Suprapubic skin (tissue), 4 donors: ENCODE results near the gene FBN1. TPM values are rescaled to one million over a fixed set of nuclear protein-coding genes. Genes with fewer than 3 reads are reported as not detected.

ENCODE experiments used
- DNase-seq, 2 donors: peaks; one replicate each; pipeline ENCODE4 v3.0.0-alpha.2; 2019; ENCODE audit warnings: low spot score in 2 of 2
- H3K27ac ChIP-seq: fragments of 200-600 bp; sonication (generic); one replicate; pipeline ENCODE4 v1.5.1; 2019
- H3K27me3 ChIP-seq: fragments of 200-600 bp; sonication (generic); one replicate; pipeline ENCODE4 v1.5.1; 2019
- H3K36me3 ChIP-seq: fragments of 200-600 bp; sonication (generic); one replicate; pipeline ENCODE4 v1.5.1; 2019
- H3K4me1 ChIP-seq: fragments of 200-600 bp; sonication (generic); one replicate; pipeline ENCODE4 v1.5.1; 2019
- H3K4me3 ChIP-seq: fragments of 200-600 bp; sonication (generic); one replicate; pipeline ENCODE4 v1.5.1; 2019; ENCODE audit warnings: mild to moderate bottlenecking
- H3K9me3 ChIP-seq: fragments of 200-600 bp; sonication (generic); one replicate; pipeline ENCODE4 v1.5.1; 2019
- EP300 ChIP-seq: sonication (generic); formaldehyde crosslinking; IDR thresholded peaks from one replicate; pipeline ENCODE4 v1.6.1; 2017; ENCODE audit warnings: antibody characterized with exemption
- POLR2A ChIP-seq, 2 donors: fragments of 450-650 bp; IDR thresholded peaks; one replicate each; pipeline ENCODE4 v1.6.1; 2017; ENCODE audit warnings: antibody characterized with exemption in 2 of 2, mild to moderate bottlenecking in 2 of 2, moderate library complexity in 2 of 2
- POLR2AphosphoS5 ChIP-seq, 3 donors: sonication (generic); formaldehyde crosslinking; IDR thresholded peaks; one replicate each; pipeline ENCODE4 v1.6.1; 2017; ENCODE audit warnings: antibody characterized with exemption in 3 of 3
- WGBS: methylation state at CpG from one replicate; pipeline ENCODE4 v1.1.5; 2018; 5-methylcytosine and 5-hydroxymethylcytosine counted together
- total RNA-seq, 4 donors: library from RNA; depleted of rRNA; stranded (reverse); fragments of >200 nt; gene quantifications; one replicate each; pipeline ENCODE4 v1.1.0, GENCODE V29; 2016
- TF ChIP-seq, protein P1 (sequence below), 2 donors: fragments of 200-600 bp in 1 of 2; fragments of 450-650 bp in 1 of 2; sonication (generic) in 1 of 2; IDR thresholded peaks; one replicate each; pipeline ENCODE4 v1.5.1; 2016 to 2019; ENCODE audit warnings: antibody characterized with exemption in 2 of 2, mild to moderate bottlenecking in 1 of 2, moderate library complexity in 1 of 2

FBN1 gene
- total RNA-seq, 4 donors from 2014 or later: 12.6 to 24.6 (median 21.0) TPM

DNA sequence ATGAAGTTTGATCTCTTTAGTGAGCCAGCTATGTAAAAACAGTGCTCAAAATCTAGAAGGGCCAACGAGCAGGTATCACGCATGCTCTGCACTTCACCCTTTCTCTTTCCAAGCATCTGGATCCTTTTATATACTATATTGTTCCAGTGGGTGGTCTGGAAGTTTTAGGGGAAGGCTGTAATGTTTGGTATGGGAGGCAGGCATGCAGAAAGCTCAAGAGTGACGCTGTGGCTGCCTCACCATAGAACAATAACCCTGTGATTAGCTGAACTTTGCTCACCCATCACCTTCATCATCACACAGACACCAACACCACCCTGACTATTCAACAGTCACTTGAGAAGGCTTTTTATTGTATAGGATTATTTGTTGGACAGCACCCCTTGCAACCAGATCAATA is 81.6 kb downstream of the FBN1 start:
- Histone ChIP-seq H3K27me3 (no peaks in the 10 kb centered on the region), H3K4me1 (peaks cover 22% of the 10 kb centered on the region), H3K36me3 (no peaks in the 10 kb centered on the region), H3K9me3 (no peaks in the 10 kb centered on the region), H3K27ac (no peak overlapping the region), H3K4me3 (no peak overlapping the region)
- DNase-seq: no peak
- TF ChIP-seq, protein P1, sequence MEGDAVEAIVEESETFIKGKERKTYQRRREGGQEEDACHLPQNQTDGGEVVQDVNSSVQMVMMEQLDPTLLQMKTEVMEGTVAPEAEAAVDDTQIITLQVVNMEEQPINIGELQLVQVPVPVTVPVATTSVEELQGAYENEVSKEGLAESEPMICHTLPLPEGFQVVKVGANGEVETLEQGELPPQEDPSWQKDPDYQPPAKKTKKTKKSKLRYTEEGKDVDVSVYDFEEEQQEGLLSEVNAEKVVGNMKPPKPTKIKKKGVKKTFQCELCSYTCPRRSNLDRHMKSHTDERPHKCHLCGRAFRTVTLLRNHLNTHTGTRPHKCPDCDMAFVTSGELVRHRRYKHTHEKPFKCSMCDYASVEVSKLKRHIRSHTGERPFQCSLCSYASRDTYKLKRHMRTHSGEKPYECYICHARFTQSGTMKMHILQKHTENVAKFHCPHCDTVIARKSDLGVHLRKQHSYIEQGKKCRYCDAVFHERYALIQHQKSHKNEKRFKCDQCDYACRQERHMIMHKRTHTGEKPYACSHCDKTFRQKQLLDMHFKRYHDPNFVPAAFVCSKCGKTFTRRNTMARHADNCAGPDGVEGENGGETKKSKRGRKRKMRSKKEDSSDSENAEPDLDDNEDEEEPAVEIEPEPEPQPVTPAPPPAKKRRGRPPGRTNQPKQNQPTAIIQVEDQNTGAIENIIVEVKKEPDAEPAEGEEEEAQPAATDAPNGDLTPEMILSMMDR (IDR thresholded peaks at IDR 0.05): no peak
- TF ChIP-seq EP300 (no peak), POLR2AphosphoS5 (IDR thresholded peaks at IDR 0.05) (no peak), POLR2A (IDR thresholded peaks at IDR 0.05) (no peak)
- whole genome bisulfite sequencing: 88% methylated on average over 3 of the region's 3 CpGs

DNA sequence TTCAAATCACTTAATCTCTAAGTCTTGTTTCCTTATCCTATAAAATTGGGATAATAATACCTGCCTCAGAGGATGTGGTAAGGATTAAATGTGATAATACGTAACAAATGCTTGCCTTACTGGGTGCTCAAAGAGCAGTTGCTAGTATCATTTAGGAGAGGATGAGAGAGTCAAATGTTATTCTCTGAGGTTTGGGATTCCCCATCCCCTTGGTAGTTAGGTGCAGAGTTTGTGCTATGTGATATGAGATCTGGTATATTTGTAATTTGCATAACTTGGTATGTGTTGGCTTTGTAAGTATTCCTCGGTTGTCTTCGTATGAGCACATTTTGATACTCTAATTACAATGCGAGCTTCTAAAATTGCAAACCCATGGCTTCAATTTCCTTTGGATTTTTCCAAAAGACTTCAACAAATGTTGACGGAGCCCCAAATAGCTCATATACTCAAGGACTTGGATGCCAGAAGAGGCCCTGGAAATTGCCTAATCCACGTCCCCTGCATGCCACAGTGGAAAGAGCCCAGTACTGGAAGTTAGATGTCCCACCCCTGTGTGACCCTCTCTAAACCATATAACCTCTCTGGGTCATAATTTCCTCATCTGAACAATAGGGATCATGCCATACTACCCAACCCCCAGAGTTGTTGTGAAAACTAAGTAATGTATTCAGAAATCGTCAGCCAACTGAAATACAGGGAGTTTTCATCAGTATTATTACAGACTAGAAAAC is 85.0 kb downstream of the FBN1 start:
- H3K27me3 ChIP-seq: no peaks in the 10 kb centered on the region
- peaks cover 6% of the 10 kb centered on the region for H3K4me1 ChIP-seq
- no peaks in the 10 kb centered on the region for H3K9me3 ChIP-seq
- H3K4me3 ChIP-seq: no peak overlapping the region
- 77% methylated on average over 7 of the region's 7 CpGs for WGBS
- H3K27ac ChIP-seq: peak overlapping the region; percentile 19
- TF ChIP-seq EP300 (no peak), POLR2AphosphoS5 (IDR thresholded peaks at IDR 0.05) (peak in 1 of 3 donors; percentile 28), POLR2A (IDR thresholded peaks at IDR 0.05) (no peak)
- TF ChIP-seq, protein P1 (IDR thresholded peaks at IDR 0.05): no peak
- H3K36me3 ChIP-seq: no peaks in the 10 kb centered on the region
- DNase-seq: peak in 1 of 2 donors; percentile 64

DNA sequence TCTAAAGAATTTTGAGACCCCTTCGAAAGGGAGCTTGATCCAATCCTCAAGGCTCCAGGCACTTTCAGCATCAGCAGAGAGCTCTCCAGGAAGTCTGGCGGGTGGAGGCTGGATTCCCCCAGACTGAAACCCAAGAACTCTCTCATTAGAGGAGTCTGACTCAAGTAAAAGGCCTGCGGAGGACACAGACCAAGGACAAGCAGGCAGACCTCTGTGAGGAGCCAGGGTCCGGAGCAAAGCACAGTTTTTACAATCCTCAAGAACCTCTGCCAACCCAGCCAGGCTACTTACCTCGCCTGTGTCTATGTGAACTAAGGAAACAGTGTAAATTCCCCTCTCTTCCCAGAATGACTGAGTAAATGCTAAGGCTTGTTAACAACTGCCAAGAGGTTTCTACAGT is 86.2 kb downstream of the FBN1 start:
- H3K36me3 ChIP-seq: no peaks in the 10 kb centered on the region
- peaks cover 9% of the 10 kb centered on the region for H3K4me1 ChIP-seq
- WGBS: 64% methylated on average over 5 of the region's 5 CpGs
- H3K9me3 ChIP-seq: no peaks in the 10 kb centered on the region
- TF ChIP-seq, protein P1 (IDR thresholded peaks at IDR 0.05): no peak
- TF ChIP-seq POLR2A (IDR thresholded peaks at IDR 0.05): no peak
- TF ChIP-seq POLR2AphosphoS5 (IDR thresholded peaks at IDR 0.05): no peak
- no peak for TF ChIP-seq EP300
- no peak overlapping the region for H3K4me3 ChIP-seq
- no peaks in the 10 kb centered on the region for H3K27me3 ChIP-seq
- H3K27ac ChIP-seq: peak overlapping the region; percentile 19
- DNase-seq: peak in 1 of 2 donors; percentile 65

DNA sequence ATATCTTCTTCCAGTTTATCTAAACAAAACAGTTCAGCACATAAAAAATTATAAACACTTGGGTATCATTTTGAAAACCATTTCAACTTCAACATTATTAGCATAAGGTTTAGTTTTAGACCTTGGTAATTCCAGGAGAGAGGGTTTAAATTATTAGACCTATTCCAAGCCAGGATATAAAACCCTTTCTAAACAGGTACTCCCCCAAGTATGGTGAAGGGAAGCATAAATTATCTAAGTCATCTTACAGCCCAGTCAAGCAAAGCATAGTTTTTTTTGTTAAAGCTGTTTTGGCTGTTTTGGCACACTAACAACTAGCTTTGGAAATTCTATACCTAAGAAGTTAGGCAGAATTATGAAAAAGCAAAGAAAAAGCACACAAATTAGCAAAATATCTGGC is 87.3 kb downstream of the FBN1 start:
- Histone ChIP-seq H3K9me3 (no peaks in the 10 kb centered on the region), H3K4me1 (peaks cover 15% of the 10 kb centered on the region), H3K27ac (no peak overlapping the region)

DNA sequence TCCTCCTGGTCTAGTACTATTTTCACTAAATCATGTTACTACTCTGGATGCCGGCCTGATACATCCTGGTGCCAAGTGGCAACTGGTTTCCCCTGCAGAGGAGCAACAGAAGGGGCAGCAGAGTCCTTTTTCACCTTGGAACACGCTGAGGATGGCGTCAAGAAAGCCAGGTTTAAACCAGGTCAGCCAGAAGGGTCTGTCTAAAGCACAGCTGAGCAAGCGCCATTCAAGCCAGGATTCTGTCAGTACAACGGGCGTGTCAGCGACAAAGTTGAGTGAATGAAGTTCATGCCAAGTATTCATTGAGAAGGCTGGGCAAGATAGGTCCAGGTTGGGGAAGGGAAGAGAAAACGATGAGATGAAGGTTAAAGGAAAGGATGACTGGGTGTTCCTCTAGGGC is 88.2 kb downstream of the FBN1 start:
- H3K27me3 ChIP-seq: no peaks in the 10 kb centered on the region
- no peaks in the 10 kb centered on the region for H3K9me3 ChIP-seq
- H3K4me3 ChIP-seq: no peak overlapping the region
- H3K27ac ChIP-seq: no peak overlapping the region
- no peaks in the 10 kb centered on the region for H3K36me3 ChIP-seq
- no peak for DNase-seq
- H3K4me1 ChIP-seq: peaks cover 15% of the 10 kb centered on the region
- WGBS: 65% methylated on average over 8 of the region's 8 CpGs
- TF ChIP-seq EP300 (no peak), POLR2A (IDR thresholded peaks at IDR 0.05) (no peak), POLR2AphosphoS5 (IDR thresholded peaks at IDR 0.05) (no peak)
- TF ChIP-seq, protein P1 (IDR thresholded peaks at IDR 0.05): no peak

More for the DNA sequence above, 87.3 kb downstream of the FBN1 start:
- Histone ChIP-seq H3K27me3 (no peaks in the 10 kb centered on the region), H3K36me3 (no peaks in the 10 kb centered on the region), H3K4me3 (no peak overlapping the region)
- DNase-seq: no peak
- TF ChIP-seq EP300 (no peak), POLR2A (IDR thresholded peaks at IDR 0.05) (no peak), POLR2AphosphoS5 (IDR thresholded peaks at IDR 0.05) (no peak)
- TF ChIP-seq, protein P1 (IDR thresholded peaks at IDR 0.05): no peak
